HUDEP-2 (cell line): Measurements from ENCODE around the gene RNPS1.
A peak's percentile ranks its signal among the peaks of the same experiment; 100 is the strongest.

ENCODE experiments used
- DNase-seq, 76 experiments: peaks; one replicate each; lab custom pipeline; 2025; ENCODE audit not compliant: unreplicated experiment in 76 of 76; lab: John Stamatoyannopoulos, UW

Gene RNPS1

DNA sequence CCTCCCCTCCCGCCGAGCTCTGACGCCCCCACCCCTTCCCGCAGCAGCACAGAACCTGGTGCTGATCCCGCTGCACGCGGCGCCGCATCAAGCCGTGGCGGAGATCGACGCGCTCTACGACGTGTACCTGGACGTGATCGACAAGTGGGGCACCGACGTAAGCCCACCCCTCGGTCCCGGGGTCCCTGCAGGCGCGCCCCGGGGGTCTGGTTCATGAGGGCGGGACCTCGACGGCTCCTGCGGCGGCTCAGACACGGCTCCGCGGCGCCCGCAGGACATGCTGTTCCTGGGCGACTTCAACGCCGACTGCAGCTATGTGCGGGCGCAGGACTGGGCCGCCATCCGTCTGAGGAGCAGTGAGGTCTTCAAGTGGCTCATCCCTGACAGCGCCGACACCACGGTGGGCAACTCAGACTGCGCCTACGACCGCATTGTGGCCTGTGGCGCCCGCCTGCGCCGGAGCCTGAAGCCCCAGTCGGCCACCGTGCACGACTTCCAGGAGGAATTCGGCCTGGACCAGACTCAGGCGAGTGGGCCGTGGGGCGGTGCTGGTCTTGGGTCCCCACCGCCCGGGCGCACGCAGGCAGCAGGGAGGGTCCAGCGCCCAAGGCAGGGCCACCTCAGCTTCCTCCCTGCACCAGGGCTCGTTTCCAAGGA, 30.3 kb downstream of the RNPS1 start:
- no peak for DNase-seq

DNA sequence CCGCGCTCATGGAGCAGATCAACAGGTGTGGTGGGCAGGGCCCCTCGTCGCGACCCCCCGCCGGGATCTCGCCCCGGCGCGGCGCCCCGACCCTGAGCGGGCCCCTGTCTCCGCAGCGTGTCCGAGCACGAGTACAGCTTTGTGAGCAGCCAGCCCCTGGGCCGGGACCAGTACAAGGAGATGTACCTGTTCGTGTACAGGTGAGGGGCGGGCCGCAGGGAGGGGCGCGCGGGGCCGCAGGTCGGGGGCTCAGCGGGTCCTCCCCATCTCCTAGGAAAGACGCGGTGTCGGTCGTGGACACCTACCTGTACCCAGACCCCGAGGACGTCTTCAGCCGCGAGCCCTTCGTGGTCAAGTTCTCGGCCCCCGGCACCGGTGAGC, 30.8 kb downstream of the RNPS1 start:
- no peak for DNase-seq

DNA sequence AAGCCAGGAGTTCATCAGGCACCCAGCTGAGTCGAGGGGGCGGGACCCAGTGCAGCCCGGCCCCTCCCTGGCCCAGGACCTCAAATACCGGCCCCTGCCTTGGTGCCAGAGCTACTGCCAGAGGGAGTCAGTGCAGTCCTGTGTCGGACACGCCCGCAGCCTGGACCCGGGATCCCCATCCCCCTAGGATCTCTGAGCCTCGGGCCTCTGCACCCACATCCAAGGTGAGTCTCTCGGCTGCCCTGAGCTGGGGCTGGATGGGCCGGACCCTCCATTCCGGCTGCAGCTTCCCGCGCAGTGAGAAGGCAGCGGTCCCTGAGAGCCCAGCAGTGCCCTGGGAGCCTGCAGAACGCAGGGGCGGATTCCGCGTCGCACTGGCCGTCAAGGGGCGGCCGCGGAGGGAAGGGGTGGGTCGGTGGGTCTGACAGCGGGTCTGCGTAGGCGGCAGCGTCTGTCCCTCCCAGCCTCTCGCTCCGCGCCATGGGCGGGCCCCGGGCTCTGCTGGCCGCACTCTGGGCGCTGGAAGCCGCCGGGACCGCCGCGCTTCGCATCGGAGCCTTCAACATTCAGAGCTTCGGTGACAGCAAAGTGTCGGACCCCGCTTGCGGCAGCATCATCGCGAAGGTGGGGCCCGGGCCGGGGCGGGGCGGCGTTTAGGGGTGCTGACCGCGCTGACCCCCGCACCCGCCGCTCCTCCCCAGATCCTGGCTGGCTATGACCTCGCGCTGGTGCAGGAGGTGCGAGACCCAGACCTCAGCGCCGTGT, 31.4 kb downstream of the RNPS1 start, which contains the start of gene DNASE1L2:
TSS of gene DNASE1L2 (plus strand) at position 108 of the 765 bp plus-strand sequence. CDS start at position 481, 373 bp downstream.
- no peak for DNase-seq

- DNase-seq: no peak
These were observed 32.1 kb downstream of the RNPS1 start for GRCh38 chr16:2235695-2236336.

DNA sequence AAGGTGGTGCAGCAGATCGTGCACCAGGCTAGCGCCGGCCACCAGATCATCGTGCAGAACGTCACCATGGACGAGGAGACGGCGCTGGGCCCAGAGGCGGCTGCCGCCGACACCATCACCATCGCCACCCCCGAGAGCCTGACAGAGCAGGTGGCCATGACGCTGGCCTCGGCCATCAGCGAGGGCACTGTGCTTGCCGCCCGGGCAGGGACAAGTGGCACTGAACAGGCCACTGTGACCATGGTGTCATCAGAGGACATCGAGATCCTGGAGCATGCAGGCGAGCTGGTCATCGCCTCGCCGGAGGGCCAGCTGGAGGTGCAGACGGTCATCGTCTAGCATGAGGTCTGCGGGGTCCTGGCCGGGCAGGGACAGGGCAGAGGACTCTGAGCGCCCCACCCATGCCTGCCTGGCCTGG, 32.7 kb downstream of the RNPS1 start:
- DNase-seq: no peak

DNA sequence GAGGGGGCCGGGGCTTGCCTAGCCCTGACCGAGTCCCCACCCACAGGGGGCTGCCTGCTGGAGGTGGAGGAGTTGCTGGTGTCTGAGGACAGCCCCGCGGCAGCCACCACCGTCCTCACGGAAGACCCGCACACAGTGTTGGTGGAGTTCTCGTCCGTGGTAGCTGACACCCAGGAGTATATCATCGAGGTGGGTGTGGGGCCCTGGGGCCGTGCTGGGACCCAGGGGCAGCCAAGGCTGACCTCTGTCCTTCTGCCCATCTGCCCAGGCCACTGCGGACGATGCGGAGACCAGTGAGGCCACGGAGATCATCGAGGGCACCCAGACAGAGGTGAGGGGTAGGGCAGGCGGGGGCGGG, 33.1 kb downstream of the RNPS1 start:
- DNase-seq: no peak

GRCh38 chr16:2233872-2234812, 33.8 kb downstream of the RNPS1 start:
- DNase-seq: no peak

- no peak for DNase-seq
These were observed 34.7 kb downstream of the RNPS1 start for GRCh38 chr16:2233046-2233775.

DNA sequence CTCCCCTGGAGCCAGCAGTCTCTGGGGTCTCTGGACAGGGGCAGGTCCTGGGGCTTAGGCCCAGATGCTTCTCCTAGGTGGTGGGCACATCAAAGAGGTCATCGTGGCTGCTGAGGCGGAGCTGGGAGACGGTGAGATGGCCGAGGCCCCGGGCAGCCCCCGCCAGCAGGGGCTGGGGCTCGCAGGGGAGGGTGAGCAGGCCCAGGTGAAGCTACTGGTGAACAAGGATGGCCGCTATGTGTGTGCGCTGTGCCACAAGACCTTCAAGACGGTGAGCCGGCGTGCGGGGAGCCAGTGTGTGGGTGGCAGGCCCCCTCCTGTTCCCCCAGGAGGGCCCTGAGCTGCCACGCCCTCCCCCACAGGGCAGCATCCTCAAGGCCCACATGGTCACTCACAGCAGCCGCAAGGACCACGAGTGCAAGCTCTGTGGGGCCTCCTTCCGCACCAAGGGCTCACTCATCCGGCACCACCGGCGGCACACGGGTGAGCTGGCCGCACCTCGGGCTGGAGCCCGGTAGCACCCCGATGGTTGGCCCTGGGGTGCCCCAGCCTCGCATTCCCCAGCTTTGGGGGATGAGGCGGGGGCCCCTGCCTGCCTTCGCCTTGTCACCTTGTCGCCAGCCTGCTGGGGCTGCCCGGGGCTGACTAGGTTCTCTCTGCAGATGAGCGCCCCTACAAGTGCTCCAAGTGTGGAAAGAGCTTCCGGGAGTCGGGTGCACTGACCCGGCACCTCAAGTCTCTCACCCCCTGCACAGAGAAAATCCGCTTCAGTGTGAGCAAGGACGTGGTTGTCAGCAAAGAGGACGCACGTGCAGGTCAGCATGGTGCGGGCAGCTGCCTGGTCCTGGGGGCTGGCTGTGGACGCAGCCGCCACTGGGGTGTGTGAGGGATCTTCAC, 35.6 kb downstream of the RNPS1 start:
- DNase-seq: no peak

GRCh38 chr16:2231016-2231931, 36.7 kb downstream of the RNPS1 start:
- DNase-seq: no peak

GRCh38 chr16:2230376-2230775, 37.5 kb downstream of the RNPS1 start:
- no peak for DNase-seq

GRCh38 chr16:2229632-2230250, 38.2 kb downstream of the RNPS1 start:
- DNase-seq: no peak

DNA sequence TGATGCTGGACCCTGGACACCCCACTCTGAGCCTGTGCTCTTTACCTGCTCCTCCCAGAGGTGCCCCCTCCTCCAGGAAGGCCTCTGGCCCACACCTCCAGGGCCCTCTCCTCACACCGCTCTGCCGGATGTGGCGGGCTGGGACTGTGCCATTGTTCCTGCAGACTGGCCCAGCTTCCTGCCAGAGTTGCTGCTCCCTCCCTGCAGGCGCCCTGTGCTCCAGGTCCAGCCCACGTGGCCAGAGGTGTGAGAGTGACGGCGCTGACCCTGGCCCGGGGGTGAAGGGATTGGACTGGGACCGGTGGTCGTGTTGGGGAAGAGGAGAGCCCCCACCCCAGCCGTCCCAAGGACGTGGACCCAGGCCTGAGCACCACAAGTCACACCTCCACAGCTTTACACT, 38.8 kb downstream of the RNPS1 start:
- DNase-seq: no peak

DNA sequence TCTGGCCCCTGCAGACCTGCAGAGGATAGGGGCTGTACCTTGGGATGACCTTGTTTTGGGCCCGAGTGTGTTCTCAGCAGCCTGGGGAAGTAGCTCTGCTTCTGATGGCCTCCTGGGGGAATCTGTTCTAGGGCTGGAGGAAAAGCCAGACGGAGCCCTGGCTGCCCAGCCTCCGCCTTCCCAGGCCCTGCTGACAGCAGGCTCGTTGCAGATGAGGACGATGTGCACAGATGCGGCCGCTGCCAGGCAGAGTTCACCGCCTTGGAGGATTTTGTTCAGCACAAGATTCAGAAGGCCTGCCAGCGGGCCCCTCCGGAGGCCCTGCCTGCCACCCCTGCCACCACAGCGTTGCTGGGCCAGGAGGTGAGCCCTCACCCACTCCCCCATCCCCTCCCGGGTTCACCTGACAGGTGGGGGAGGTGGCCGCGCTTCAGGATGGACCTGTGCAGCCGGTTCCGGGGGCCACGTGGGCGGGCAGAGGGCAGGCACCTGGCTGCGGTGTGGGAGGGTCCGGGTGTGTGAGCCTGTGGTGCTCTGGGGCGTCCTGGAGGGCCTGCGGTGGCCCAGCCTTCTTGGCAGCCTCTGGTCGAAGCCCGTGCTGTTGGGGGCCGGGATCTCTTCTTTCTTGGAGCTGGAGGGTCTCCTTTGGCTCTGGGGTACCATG, 39.6 kb downstream of the RNPS1 start:
- DNase-seq: no peak

GRCh38 chr16:2226918-2227317, 41.0 kb downstream of the RNPS1 start:
- no peak for DNase-seq

GRCh38 chr16:2226245-2226793, 41.6 kb downstream of the RNPS1 start:
- DNase-seq: peak in 2 of 76 experiments; percentile 5 to 20
